K562 (cell line): ENCODE data around the gene ADRA1B. TPM values are rescaled to one million over a fixed set of nuclear protein-coding genes. Genes with fewer than 3 reads are reported as not detected.

ENCODE experiments used
- ATAC-seq: fragments of 200-7000 bp; cut with Tn5 transposase; 3 replicates; pipeline ENCODE4 v1.9.1; 2020; ENCODE audit warnings: moderate library complexity
- BruUV-seq: library from RNA; stranded (reverse); fragments of 400-500 nt; replicated peaks from 2 replicates; lab custom pipeline; 2021; lab: Mats Ljungman, UMichigan
- CTCF ChIA-PET: fragments of 300-600 bp; formaldehyde crosslinking; extraction: SDS; loops from one replicate; lab custom pipeline; 2021; ENCODE audit warnings: low intra/inter-chr PET ratio; lab: Yijun Ruan, JAX
- POLR2A ChIA-PET: fragments of 300-600, 350-650 bp; sonication (Branson Sonifier 250); formaldehyde crosslinking; extraction: SDS; loops from one replicate; lab custom pipeline; 2021; ENCODE audit warnings: antibody characterized with exemption, inconsistent platforms; lab: Yijun Ruan, JAX
- DNase-seq, 4 experiments: peaks; one replicate each; pipeline versions ENCODE4 v3.0.0 to v3.0.0-alpha.2; 2011 to 2018; ENCODE audit warnings: low spot score in 3 of 4, mixed read lengths in 3 of 4; ENCODE audit errors: extremely low read depth in 1 of 4
- FAIRE-seq: peaks from 2 replicates; lab custom pipeline; 2011; peaks lifted over from hg19 to GRCh38; lab: Jason Lieb, UNC
- H2AFZ ChIP-seq: 2 replicates; pipeline ENCODE4 v1.6.0; 2011; ENCODE audit warnings: low read depth, low read length, control low read depth, inconsistent platforms
- H3K27ac ChIP-seq: fragments of 200-600 bp; 3 replicates; pipeline ENCODE4 v1.8.0; 2011; ENCODE audit warnings: low read depth, mild to moderate bottlenecking, control low read depth, inconsistent platforms, low read length, moderate library complexity, mixed read lengths; ENCODE audit errors: extremely low read depth
- H3K27me3 ChIP-seq, 2 experiments: fragments of 300-600 bp in 1 of 2; 2 replicates in 1 of 2; 3 replicates in 1 of 2; pipeline versions ENCODE4 v1.6.0 to v1.8.0; 2011; ENCODE audit warnings: inconsistent platforms in 2 of 2, low read length in 2 of 2, mild to moderate bottlenecking in 1 of 2, mixed read lengths in 1 of 2, moderate library complexity in 1 of 2; ENCODE audit not compliant: control insufficient read depth in 2 of 2, insufficient read depth in 2 of 2
- H3K36me3 ChIP-seq: fragments of 300-600 bp; 3 replicates; pipeline ENCODE4 v1.8.0; 2011; ENCODE audit warnings: mild to moderate bottlenecking, low read length, inconsistent platforms; ENCODE audit not compliant: control insufficient read depth, insufficient read depth
- H3K4me1 ChIP-seq, 2 experiments: fragments of 200-600 bp in 1 of 2; replicated peaks in 1 of 2; 2 replicates in 1 of 2; 3 replicates in 1 of 2; pipeline versions ENCODE4 v1.5.1 to v1.8.0; 2011; ENCODE audit warnings: inconsistent platforms in 2 of 2, low read length in 2 of 2, mild to moderate bottlenecking in 1 of 2, mixed read lengths in 1 of 2, moderate library complexity in 1 of 2; ENCODE audit not compliant: control insufficient read depth in 2 of 2, insufficient read depth in 2 of 2
- H3K4me2 ChIP-seq: 2 replicates; pipeline ENCODE4 v1.6.1; 2011; ENCODE audit warnings: low read length, control low read depth, inconsistent platforms, mixed read lengths; ENCODE audit not compliant: insufficient read depth
- H3K4me3 ChIP-seq: fragments of 200-600 bp; sonication (generic), shearing (Covaris generic); 2 replicates; pipeline ENCODE4 v1.5.1; 2016; ENCODE audit warnings: control low read depth, inconsistent platforms
- H3K79me2 ChIP-seq: fragments of 200-600 bp; 3 replicates; pipeline ENCODE4 v1.8.0; 2011; ENCODE audit warnings: low read length, inconsistent platforms; ENCODE audit not compliant: control insufficient read depth, insufficient read depth
- H3K9ac ChIP-seq, 2 experiments: 2 replicates each; pipeline versions ENCODE4 v1.6.0 to v1.6.1; 2011; ENCODE audit warnings: low read depth in 2 of 2, low read length in 2 of 2, control low read depth in 1 of 2, inconsistent platforms in 1 of 2, mild to moderate bottlenecking in 1 of 2, mixed read lengths in 1 of 2; ENCODE audit not compliant: insufficient read depth in 1 of 2
- H3K9me1 ChIP-seq: one replicate; pipeline ENCODE4 v1.6.0; 2011; ENCODE audit warnings: inconsistent platforms, mild to moderate bottlenecking, low read length, moderate library complexity; ENCODE audit not compliant: control insufficient read depth, insufficient read depth
- H3K9me3 ChIP-seq: replicated peaks from 2 replicates; pipeline ENCODE4 v1.5.1; 2011; ENCODE audit warnings: low read depth, low read length, inconsistent platforms; ENCODE audit not compliant: control insufficient read depth, insufficient read depth
- H4K20me1 ChIP-seq: replicated peaks from 2 replicates; pipeline ENCODE4 v1.6.1; 2011; ENCODE audit warnings: low read length, inconsistent platforms, mixed read lengths; ENCODE audit not compliant: control insufficient read depth, insufficient read depth
- ARNT ChIP-seq, 2 experiments: fragments of 450-650 bp; IDR thresholded peaks; 2 replicates each; pipeline ENCODE4 v1.6.1; 2016; ENCODE audit warnings: mild to moderate bottlenecking in 1 of 2
- ATF3 ChIP-seq, 2 experiments: fragments of 450-650 bp in 1 of 2; sonication (generic) in 1 of 2; formaldehyde crosslinking in 1 of 2; IDR thresholded peaks in 1 of 2; conservative IDR thresholded peaks in 1 of 2; 2 replicates each; pipeline versions ENCODE4 v1.6.1 to v1.8.1; 2016 to 2023; ENCODE audit warnings: mild to moderate bottlenecking in 2 of 2, moderate library complexity in 2 of 2, inconsistent platforms in 1 of 2, missing genetic modification reagents in 1 of 2
- BCL6 ChIP-seq: fragments of 250-450 bp; sonication (Bioruptor Pico); IDR thresholded peaks from 2 replicates; pipeline ENCODE4 v1.4.0; 2020
- CTCF ChIP-seq, 3 experiments: IDR thresholded peaks in 2 of 3; conservative IDR thresholded peaks in 1 of 3; 2 replicates each; pipeline ENCODE4 v1.5.1; 2011 to 2012; ENCODE audit warnings: low read length in 3 of 3, mild to moderate bottlenecking in 3 of 3, control low read depth in 2 of 3, improper control_type of control experiment in 1 of 3, inconsistent platforms in 1 of 3, low read depth in 1 of 3, mixed read lengths in 1 of 3, moderate library complexity in 1 of 3; ENCODE audit not compliant: insufficient read depth in 2 of 3
- FOXJ3 ChIP-seq: sonication (generic); formaldehyde crosslinking; IDR thresholded peaks from 2 replicates; pipeline ENCODE4 v1.4.0; 2020; ENCODE audit warnings: mild to moderate bottlenecking, missing genetic modification reagents
- HDAC1 ChIP-seq, 2 experiments: fragments of 450-650 bp; IDR thresholded peaks; 2 replicates each; pipeline ENCODE4 v1.6.1; 2016 to 2017; ENCODE audit warnings: inconsistent platforms in 1 of 2, mild to moderate bottlenecking in 1 of 2, moderate library complexity in 1 of 2
- MCM2 ChIP-seq: fragments of 450-650 bp; IDR thresholded peaks from 2 replicates; pipeline ENCODE4 v1.6.1; 2017; ENCODE audit warnings: low read depth, mild to moderate bottlenecking
- SOX6 ChIP-seq: fragments of 450-650 bp; IDR thresholded peaks from 2 replicates; pipeline ENCODE4 v1.6.1; 2014; ENCODE audit warnings: mild to moderate bottlenecking
- TSC22D4 ChIP-seq: fragments of 450-650 bp; IDR thresholded peaks from 2 replicates; pipeline ENCODE4 v1.6.1; 2016; ENCODE audit warnings: missing genetic modification characterization, missing biosample characterization, control low read depth
- ZNF780A ChIP-seq: fragments of 250-450 bp; sonication (Bioruptor Pico); IDR thresholded peaks from 2 replicates; pipeline ENCODE4 v1.5.0; 2021; ENCODE audit warnings: mild to moderate bottlenecking
- in situ Hi-C: fragments of 300-500 bp; cut with MboI; formaldehyde crosslinking; loops from 4 replicates; pipeline ENCODE4 v1.15.0; 2018; ENCODE audit warnings: inconsistent platforms, mixed read lengths
- intact Hi-C: fragments of 100-400 bp; cut with micrococcal nuclease; formaldehyde crosslinking; loops from 2 replicates; pipeline ENCODE4 v1.14.2; 2022
- polyA plus RNA-seq, 8 experiments: library from polyadenylated mRNA; depleted of rRNA in 4 of 8; stranded (reverse) in 5 of 8; unstranded in 3 of 8; fragments of >200 nt; fragmentation: Nextera tagmentation in 2 of 8; fragmentation: Illumina TruSeq in 1 of 8; extraction: Ambion mirVana in 2 of 8; extraction: Trizol in 1 of 8; gene quantifications; 2 replicates each; pipeline versions ENCODE4 v1.2.1 to v1.2.3, GENCODE V29; 2011 to 2014; ENCODE audit warnings: inconsistent platforms in 1 of 8, missing spikeins in 1 of 8
- total RNA-seq, 7 experiments: library from RNA; depleted of rRNA in 6 of 7; stranded (reverse); fragments of >200 nt in 6 of 7; fragmentation: Illumina TruSeq in 2 of 7; extraction: Trizol in 2 of 7; gene quantifications; 2 replicates each; pipeline versions ENCODE4 v1.2.1 to v1.2.3, GENCODE V29; 2011 to 2021; ENCODE audit warnings: low replicate concordance in 1 of 7
- TF ChIP-seq, protein P1 (sequence below): fragments of 250-450 bp; sonication (Bioruptor Pico); IDR thresholded peaks from 2 replicates; pipeline ENCODE4 v1.5.0; 2021; ENCODE audit warnings: mild to moderate bottlenecking, borderline replicate concordance

ADRA1B gene
- total and polyA plus RNA-seq, 9 of the 15 experiments (the other 6 are each of a cell fraction or from before 2014, with no cell fraction given): not detected

- H3K4me3 ChIP-seq: no peak overlapping the region
- TF ChIP-seq ZNF780A (CRISPR knock-in tag) (no peak), TSC22D4 (tag) (no peak), SOX6 (no peak), BCL6 (CRISPR knock-in tag) (no peak), ARNT (IDR thresholded peaks at IDR 0.05) (no peak), CTCF (IDR thresholded peaks at IDR 0.05 in 2 of 3, conservative IDR thresholded peaks at IDR 0.05 in 1 of 3; ENCODE audit: insufficient read depth in 2 of 3, low read depth in 1 of 3, low read length in 3 of 3) (no peak), MCM2 (no peak), ATF3 (IDR thresholded peaks at IDR 0.05) (no peak), ATF3 (CRISPR knock-in tag; conservative IDR thresholded peaks at IDR 0.05) (no peak), FOXJ3 (CRISPR knock-in tag) (no peak), HDAC1 (IDR thresholded peaks at IDR 0.05) (no peak)
- TF ChIP-seq, protein P1, sequence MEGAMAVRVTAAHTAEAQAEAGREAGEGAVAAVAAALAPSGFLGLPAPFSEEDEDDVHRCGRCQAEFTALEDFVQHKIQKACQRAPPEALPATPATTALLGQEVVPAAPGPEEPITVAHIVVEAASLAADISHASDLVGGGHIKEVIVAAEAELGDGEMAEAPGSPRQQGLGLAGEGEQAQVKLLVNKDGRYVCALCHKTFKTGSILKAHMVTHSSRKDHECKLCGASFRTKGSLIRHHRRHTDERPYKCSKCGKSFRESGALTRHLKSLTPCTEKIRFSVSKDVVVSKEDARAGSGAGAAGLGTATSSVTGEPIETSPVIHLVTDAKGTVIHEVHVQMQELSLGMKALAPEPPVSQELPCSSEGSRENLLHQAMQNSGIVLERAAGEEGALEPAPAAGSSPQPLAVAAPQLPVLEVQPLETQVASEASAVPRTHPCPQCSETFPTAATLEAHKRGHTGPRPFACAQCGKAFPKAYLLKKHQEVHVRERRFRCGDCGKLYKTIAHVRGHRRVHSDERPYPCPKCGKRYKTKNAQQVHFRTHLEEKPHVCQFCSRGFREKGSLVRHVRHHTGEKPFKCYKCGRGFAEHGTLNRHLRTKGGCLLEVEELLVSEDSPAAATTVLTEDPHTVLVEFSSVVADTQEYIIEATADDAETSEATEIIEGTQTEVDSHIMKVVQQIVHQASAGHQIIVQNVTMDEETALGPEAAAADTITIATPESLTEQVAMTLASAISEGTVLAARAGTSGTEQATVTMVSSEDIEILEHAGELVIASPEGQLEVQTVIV (CRISPR knock-in tag): no peak
- TF ChIP-seq, all 486 proteins: peak for 0
- no TSS peak for BruUV-seq
- Histone ChIP-seq H3K79me2 (peaks cover 27% of the 10 kb centered on the region), H3K9me3 (no peaks in the 10 kb centered on the region), H3K4me2 (no peak overlapping the region), H3K36me3 (peaks cover 46% of the 10 kb centered on the region), H4K20me1 (no peaks in the 10 kb centered on the region), H3K9me1 (no peaks in the 10 kb centered on the region), H2AFZ (no peak overlapping the region), H3K27ac (no peak overlapping the region), H3K4me1 (peaks cover 3% of the 10 kb centered on the region in 2 experiments; a peak in 3 of 5 replicates), H3K27me3 (no peaks in the 10 kb centered on the region), H3K9ac (no peak overlapping the region)
- no peak for ATAC-seq
- intact Hi-C loops: no loop called here
- CTCF ChIA-PET: no interaction called here
- POLR2A ChIA-PET: interaction anchor here (2.5 kb wide), 1 partner anchor 11 kb away, joined by 11 read pairs; no protein-coding TSS in a partner anchor
- in situ Hi-C loops: no loop called here
- no peak for FAIRE-seq
- no peak for DNase-seq
These were observed 95.2 kb downstream of the ADRA1B start for GRCh38 chr5:160011471-160011870.
